GM23248 (cell line): ENCODE data around the gene IL17C. TPM values are rescaled to one million over a fixed set of nuclear protein-coding genes. Genes with fewer than 3 reads are reported as not detected.

Source experiments
- DNase-seq: peaks from one replicate; pipeline ENCODE4 v3.0.0-alpha.2; 2015
- H2AFZ ChIP-seq: fragments of 200-600 bp; sonication (generic); 2 replicates; pipeline ENCODE4 v1.6.1; 2016; ENCODE audit warnings: antibody characterized with exemption
- H3F3A ChIP-seq: fragments of 200-600 bp; sonication (generic); 2 replicates; pipeline ENCODE4 v1.6.1; 2016; ENCODE audit warnings: mild to moderate bottlenecking, antibody characterized with exemption, mixed run types; ENCODE audit not compliant: insufficient read depth
- H3K27ac ChIP-seq: fragments of 200-600 bp; sonication (generic); 2 replicates; pipeline ENCODE4 v1.5.1; 2016; ENCODE audit warnings: mild to moderate bottlenecking
- H3K27me3 ChIP-seq: fragments of 200-600 bp; sonication (generic); replicated peaks from 2 replicates; pipeline ENCODE4 v1.6.1; 2016; ENCODE audit warnings: mild to moderate bottlenecking; ENCODE audit not compliant: insufficient read depth
- H3K36me3 ChIP-seq: fragments of 200-600 bp; sonication (generic); 2 replicates; pipeline ENCODE4 v1.6.1; 2016; ENCODE audit warnings: low read depth, mild to moderate bottlenecking
- H3K4me1 ChIP-seq: fragments of 200-600 bp; sonication (generic); 2 replicates; pipeline ENCODE4 v1.6.1; 2016; ENCODE audit warnings: mild to moderate bottlenecking; ENCODE audit not compliant: insufficient read depth
- H3K4me2 ChIP-seq: fragments of 200-600 bp; sonication (generic); one replicate; pipeline ENCODE4 v1.6.1; 2016; ENCODE audit warnings: mild to moderate bottlenecking; ENCODE audit not compliant: unreplicated experiment
- H3K4me3 ChIP-seq: fragments of 200-600 bp; sonication (generic); 2 replicates; pipeline ENCODE4 v1.5.1; 2016; ENCODE audit warnings: mild to moderate bottlenecking
- H3K79me2 ChIP-seq: fragments of 200-600 bp; sonication (generic); 2 replicates; pipeline ENCODE4 v1.6.1; 2016; ENCODE audit warnings: mild to moderate bottlenecking; ENCODE audit not compliant: insufficient read depth
- H3K9ac ChIP-seq: fragments of 200-600 bp; sonication (generic); 2 replicates; pipeline ENCODE4 v1.6.1; 2016; ENCODE audit warnings: mild to moderate bottlenecking
- H3K9me2 ChIP-seq: fragments of 200-600 bp; sonication (generic); 2 replicates; pipeline ENCODE4 v1.6.1; 2016; ENCODE audit warnings: mixed run types, mild to moderate bottlenecking, moderate library complexity; ENCODE audit not compliant: insufficient read depth
- H3K9me3 ChIP-seq: fragments of 200-600 bp; sonication (generic); one replicate; pipeline ENCODE4 v1.6.1; 2017; ENCODE audit warnings: low read depth
- H4K20me1 ChIP-seq: fragments of 200-600 bp; sonication (generic); 2 replicates; pipeline ENCODE4 v1.6.0; 2016; ENCODE audit not compliant: insufficient read depth
- EZH2 ChIP-seq: fragments of 200-600 bp; sonication (generic); IDR thresholded peaks from 2 replicates; pipeline ENCODE4 v1.6.1; 2018; ENCODE audit warnings: antibody characterized with exemption, mild to moderate bottlenecking; ENCODE audit not compliant: insufficient read depth, poor library complexity, severe bottlenecking
- EZH2phosphoT487 ChIP-seq: fragments of 200-600 bp; sonication (generic); IDR thresholded peaks from 2 replicates; pipeline ENCODE4 v1.6.1; 2018; ENCODE audit warnings: antibody characterized with exemption, moderate library complexity, mild to moderate bottlenecking, low read depth; ENCODE audit not compliant: insufficient read depth
- WGBS, 2 experiments: methylation state at CpG; one replicate each; pipeline ENCODE4 v1.1.6; 2015 to 2017; ENCODE audit warnings: low lambda C conversion rate in 2 of 2, low coverage in 1 of 2; ENCODE audit errors: missing lambda C conversion rate in 2 of 2; 5-methylcytosine and 5-hydroxymethylcytosine counted together
- in situ Hi-C: fragments of 300-500 bp; cut with MboI; formaldehyde crosslinking; loops from 2 replicates; pipeline ENCODE4 v1.15.0; 2020
- polyA plus RNA-seq: library from polyadenylated mRNA; unstranded; fragments of >200 nt; fragmentation: Nextera tagmentation; extraction: Ambion mirVana; gene quantifications from 2 replicates; pipeline ENCODE4 v1.2.1, GENCODE V29; 2016
- total RNA-seq: library from RNA; depleted of rRNA; stranded (reverse); fragments of >200 nt; shearing (Covaris generic); gene quantifications from 2 replicates; pipeline ENCODE4 v1.2.3, GENCODE V29; 2014

The IL17C gene
- total and polyA plus RNA-seq, 2 experiments from 2014 or later = not detected

DNA sequence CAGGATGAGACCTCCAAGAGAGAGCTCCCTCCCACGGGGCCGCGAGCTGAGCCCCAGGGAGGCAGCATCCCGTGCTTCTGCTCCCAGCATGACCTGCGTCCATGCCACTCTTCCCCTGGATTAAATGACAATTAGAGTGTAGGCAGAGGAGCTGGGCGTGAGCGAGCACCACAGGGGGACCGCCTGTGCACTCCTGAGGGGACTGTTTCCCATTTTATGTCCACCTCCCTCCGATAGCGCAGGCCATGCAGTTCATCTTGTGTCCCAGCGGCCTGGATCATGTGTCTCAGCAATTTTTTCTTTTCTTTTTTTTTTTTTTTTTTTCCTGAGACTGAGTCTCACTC lies 5.8 kb upstream of the IL17C start:
- no peak overlapping the region for H3K4me2 ChIP-seq
- H3K9me2 ChIP-seq = no peaks in the 10 kb centered on the region
- H2AFZ ChIP-seq = no peak overlapping the region
- in situ Hi-C loops = no loop called here
- no peaks in the 10 kb centered on the region for H4K20me1 ChIP-seq
- no peak overlapping the region for H3K27ac ChIP-seq
- H3K27me3 ChIP-seq = no peaks in the 10 kb centered on the region
- no peak for DNase-seq
- no peaks in the 10 kb centered on the region; the same call in 1 of the 2 replicates for H3K4me1 ChIP-seq
- TF ChIP-seq EZH2 = no peak
- TF ChIP-seq EZH2phosphoT487 = no peak
- no peaks in the 10 kb centered on the region for H3K9me3 ChIP-seq
- 94 to 97% methylated on average over 9 to 11 of the region's 11 CpGs for WGBS, 2 experiments
- H3K9ac ChIP-seq = no peak overlapping the region
- no peaks in the 10 kb centered on the region for H3K36me3 ChIP-seq
- no peaks in the 10 kb centered on the region for H3K79me2 ChIP-seq
- H3K4me3 ChIP-seq = no peak overlapping the region
- H3F3A ChIP-seq = no peaks in the 10 kb centered on the region

DNA sequence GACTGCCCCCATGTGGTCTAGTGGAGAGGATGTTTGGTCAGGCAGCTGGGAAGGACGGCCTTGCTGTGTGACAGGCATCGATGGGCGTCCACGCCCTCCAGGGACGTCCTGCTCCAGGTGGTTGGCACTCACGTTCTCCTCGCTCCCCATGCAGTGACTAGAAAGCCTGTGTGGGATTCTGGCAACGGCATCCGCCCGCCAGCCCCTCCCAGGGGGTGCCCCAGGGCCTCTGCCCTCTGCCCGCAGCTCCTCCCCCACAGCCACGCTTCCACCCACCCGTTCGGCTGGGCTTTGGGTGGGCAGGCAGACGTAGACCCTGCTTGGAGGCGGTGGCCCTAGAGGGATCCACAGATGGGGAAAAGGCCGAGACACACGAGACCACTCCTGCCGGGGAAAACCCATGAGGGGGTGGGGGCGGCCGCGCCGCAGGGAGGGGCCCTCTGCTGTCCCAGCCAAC lies 4.7 kb upstream of the IL17C start:
- TF ChIP-seq EZH2 (no peak), EZH2phosphoT487 (no peak)
- no peaks in the 10 kb centered on the region for H3K79me2 ChIP-seq
- H3K27ac ChIP-seq = no peak overlapping the region
- H3K27me3 ChIP-seq = 0 out of 2 replicates have a peak, but pooled peaks cover 8% of the 10 kb centered on the region
- no peaks in the 10 kb centered on the region for H3K9me3 ChIP-seq
- no peaks in the 10 kb centered on the region for H3K9me2 ChIP-seq
- H3K4me2 ChIP-seq = no peak overlapping the region
- peak; percentile 56 for DNase-seq
- no peak overlapping the region for H2AFZ ChIP-seq
- in situ Hi-C loops = no loop called here
- 76 to 87% methylated on average over 13 to 23 of the region's 23 CpGs for WGBS, 2 experiments
- H4K20me1 ChIP-seq = no peaks in the 10 kb centered on the region
- H3K4me3 ChIP-seq = no peak overlapping the region
- H3K36me3 ChIP-seq = no peaks in the 10 kb centered on the region
- no peaks in the 10 kb centered on the region for H3F3A ChIP-seq
- no peaks in the 10 kb centered on the region; the same call in 1 of the 2 replicates for H3K4me1 ChIP-seq
- no peak overlapping the region for H3K9ac ChIP-seq

GRCh38 chr16:88634141-88634993 lies 4.0 kb upstream of the IL17C start:
- no peaks in the 10 kb centered on the region for H3K9me2 ChIP-seq
- peak overlapping the region; percentile 84 for H2AFZ ChIP-seq
- no peaks in the 10 kb centered on the region for H3K9me3 ChIP-seq
- no peaks in the 10 kb centered on the region; the same call in 1 of the 2 replicates for H3K4me1 ChIP-seq
- no peaks in the 10 kb centered on the region for H3K36me3 ChIP-seq
- H3K4me2 ChIP-seq = peak overlapping the region; percentile 87
- H3K79me2 ChIP-seq = no peaks in the 10 kb centered on the region
- peaks cover 13% of the 10 kb centered on the region for H3K27me3 ChIP-seq
- H3F3A ChIP-seq = no peaks in the 10 kb centered on the region
- H3K27ac ChIP-seq = peak overlapping the region; percentile 43; the same call in 1 of the 2 replicates
- peak overlapping the region; percentile 78 for H3K4me3 ChIP-seq
- H3K9ac ChIP-seq = peak overlapping the region; percentile 80
- peak; percentile 80 for DNase-seq
- in situ Hi-C loops = no loop called here
- no peaks in the 10 kb centered on the region for H4K20me1 ChIP-seq
- 10 to 17% methylated on average over 31 to 81 of the region's 82 CpGs for WGBS, 2 experiments
- TF ChIP-seq EZH2 (no peak), EZH2phosphoT487 (no peak)

DNA sequence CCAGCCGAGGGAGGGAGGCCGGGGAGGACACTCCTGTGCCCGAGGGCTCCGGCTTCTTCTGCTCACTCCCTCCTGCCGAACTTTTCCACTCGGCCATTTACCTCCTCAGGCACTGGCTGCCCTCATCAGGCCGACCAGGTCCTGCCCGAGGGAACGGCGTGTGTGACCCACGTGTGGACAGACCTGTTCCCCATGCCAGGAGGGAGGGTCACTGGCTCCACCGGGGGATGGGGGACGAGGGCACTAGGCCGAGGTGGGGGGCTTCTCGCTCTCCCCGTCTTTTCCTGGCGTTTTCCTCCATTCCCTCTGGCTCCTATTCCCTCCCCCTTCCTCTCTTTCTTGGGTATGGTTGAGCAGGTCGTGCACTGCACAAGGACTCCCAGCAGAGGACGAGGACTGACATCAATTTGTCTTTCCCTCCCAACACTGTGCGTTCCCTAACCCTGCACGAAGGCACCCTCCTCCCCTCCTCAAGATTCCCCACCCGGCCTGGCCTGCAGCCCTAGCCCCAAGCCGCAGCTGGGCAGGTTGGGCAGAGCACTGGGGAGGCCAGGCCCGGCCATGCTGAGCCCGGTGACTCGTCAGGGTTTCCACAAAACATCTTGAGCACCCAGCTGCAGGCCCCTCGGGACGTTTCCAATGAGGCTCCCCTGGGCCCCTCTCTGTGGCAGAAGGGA lies 3.2 kb upstream of the IL17C start:
- TF ChIP-seq EZH2phosphoT487 = no peak
- no peak for TF ChIP-seq EZH2
- Histone ChIP-seq H3K9me3 (no peaks in the 10 kb centered on the region), H3K36me3 (no peaks in the 10 kb centered on the region), H3K9ac (peak overlapping the region; percentile 80), H3K4me2 (peak overlapping the region; percentile 87), H3K79me2 (no peaks in the 10 kb centered on the region), H3K27me3 (peaks cover 21% of the 10 kb centered on the region), H3F3A (no peaks in the 10 kb centered on the region), H3K4me3 (peak overlapping the region; percentile 78), H3K27ac (0 out of 2 replicates have a peak overlapping the region, but pooled peaks have one; percentile 43), H3K9me2 (no peaks in the 10 kb centered on the region), H4K20me1 (no peaks in the 10 kb centered on the region), H3K4me1 (no peaks in the 10 kb centered on the region; the same call in 1 of the 2 replicates), H2AFZ (peak overlapping the region; percentile 84)
- in situ Hi-C loops = no loop called here
- 36 to 47% methylated on average over 20 to 28 of the region's 28 CpGs for WGBS, 2 experiments
- DNase-seq = peak; percentile 36
